Measurements from ENCODE around the gene NR6A1.

DNA sequence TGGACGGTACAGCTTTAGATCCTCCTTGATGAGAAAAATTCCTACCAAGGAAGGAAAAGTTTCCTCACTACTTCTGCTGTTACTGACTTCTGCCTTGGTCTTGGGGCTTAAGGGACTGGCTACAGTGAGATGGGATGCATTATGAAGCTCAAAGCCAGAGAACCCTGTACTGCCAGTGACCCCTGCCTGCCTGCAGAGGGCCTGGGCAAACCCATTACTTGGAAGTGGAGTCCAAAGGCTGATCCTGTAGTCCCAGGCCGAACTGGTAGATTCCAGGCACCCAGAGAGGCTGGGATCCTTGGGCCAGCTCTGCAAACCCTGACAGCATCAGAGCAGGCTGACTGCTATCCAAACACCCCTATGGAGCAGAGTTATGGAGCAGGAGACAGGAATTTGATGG is 238.2 kb downstream of the NR6A1 start:
- TF ChIP-seq, protein P1, sequence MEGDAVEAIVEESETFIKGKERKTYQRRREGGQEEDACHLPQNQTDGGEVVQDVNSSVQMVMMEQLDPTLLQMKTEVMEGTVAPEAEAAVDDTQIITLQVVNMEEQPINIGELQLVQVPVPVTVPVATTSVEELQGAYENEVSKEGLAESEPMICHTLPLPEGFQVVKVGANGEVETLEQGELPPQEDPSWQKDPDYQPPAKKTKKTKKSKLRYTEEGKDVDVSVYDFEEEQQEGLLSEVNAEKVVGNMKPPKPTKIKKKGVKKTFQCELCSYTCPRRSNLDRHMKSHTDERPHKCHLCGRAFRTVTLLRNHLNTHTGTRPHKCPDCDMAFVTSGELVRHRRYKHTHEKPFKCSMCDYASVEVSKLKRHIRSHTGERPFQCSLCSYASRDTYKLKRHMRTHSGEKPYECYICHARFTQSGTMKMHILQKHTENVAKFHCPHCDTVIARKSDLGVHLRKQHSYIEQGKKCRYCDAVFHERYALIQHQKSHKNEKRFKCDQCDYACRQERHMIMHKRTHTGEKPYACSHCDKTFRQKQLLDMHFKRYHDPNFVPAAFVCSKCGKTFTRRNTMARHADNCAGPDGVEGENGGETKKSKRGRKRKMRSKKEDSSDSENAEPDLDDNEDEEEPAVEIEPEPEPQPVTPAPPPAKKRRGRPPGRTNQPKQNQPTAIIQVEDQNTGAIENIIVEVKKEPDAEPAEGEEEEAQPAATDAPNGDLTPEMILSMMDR (IDR thresholded peaks at IDR 0.05): no peak
- TF ChIP-seq NR2C2 (CRISPR knock-in tag; IDR thresholded peaks at IDR 0.05): no peak
- no peak for TF ChIP-seq ELF4 (CRISPR knock-in tag; IDR thresholded peaks at IDR 0.05; ENCODE audit: low read depth)
- TF ChIP-seq, protein P2, sequence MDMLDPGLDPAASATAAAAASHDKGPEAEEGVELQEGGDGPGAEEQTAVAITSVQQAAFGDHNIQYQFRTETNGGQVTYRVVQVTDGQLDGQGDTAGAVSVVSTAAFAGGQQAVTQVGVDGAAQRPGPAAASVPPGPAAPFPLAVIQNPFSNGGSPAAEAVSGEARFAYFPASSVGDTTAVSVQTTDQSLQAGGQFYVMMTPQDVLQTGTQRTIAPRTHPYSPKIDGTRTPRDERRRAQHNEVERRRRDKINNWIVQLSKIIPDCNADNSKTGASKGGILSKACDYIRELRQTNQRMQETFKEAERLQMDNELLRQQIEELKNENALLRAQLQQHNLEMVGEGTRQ (CRISPR knock-in tag; IDR thresholded peaks at IDR 0.05): no peak
- TF ChIP-seq ZNF121 (CRISPR knock-in tag; IDR thresholded peaks at IDR 0.05): no peak
- no peak for TF ChIP-seq NFE2L1 (CRISPR knock-in tag; IDR thresholded peaks at IDR 0.05)
- TF ChIP-seq, protein P3, sequence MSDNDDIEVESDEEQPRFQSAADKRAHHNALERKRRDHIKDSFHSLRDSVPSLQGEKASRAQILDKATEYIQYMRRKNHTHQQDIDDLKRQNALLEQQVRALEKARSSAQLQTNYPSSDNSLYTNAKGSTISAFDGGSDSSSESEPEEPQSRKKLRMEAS (CRISPR knock-in tag; IDR thresholded peaks at IDR 0.05): no peak
- TF ChIP-seq ZNF138 (CRISPR knock-in tag; conservative IDR thresholded peaks at IDR 0.05): no peak
- TF ChIP-seq, protein P4, sequence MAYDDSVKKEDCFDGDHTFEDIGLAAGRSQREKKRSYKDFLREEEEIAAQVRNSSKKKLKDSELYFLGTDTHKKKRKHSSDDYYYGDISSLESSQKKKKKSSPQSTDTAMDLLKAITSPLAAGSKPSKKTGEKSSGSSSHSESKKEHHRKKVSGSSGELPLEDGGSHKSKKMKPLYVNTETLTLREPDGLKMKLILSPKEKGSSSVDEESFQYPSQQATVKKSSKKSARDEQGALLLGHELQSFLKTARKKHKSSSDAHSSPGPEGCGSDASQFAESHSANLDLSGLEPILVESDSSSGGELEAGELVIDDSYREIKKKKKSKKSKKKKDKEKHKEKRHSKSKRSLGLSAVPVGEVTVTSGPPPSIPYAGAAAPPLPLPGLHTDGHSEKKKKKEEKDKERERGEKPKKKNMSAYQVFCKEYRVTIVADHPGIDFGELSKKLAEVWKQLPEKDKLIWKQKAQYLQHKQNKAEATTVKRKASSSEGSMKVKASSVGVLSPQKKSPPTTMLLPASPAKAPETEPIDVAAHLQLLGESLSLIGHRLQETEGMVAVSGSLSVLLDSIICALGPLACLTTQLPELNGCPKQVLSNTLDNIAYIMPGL (CRISPR knock-in tag; IDR thresholded peaks at IDR 0.05): no peak
- no peak for TF ChIP-seq NR1H2 (CRISPR knock-in tag; IDR thresholded peaks at IDR 0.05)

Data from WTC11 (cell line).